ENCODE results near the gene JADE2.

Gene JADE2

DNA sequence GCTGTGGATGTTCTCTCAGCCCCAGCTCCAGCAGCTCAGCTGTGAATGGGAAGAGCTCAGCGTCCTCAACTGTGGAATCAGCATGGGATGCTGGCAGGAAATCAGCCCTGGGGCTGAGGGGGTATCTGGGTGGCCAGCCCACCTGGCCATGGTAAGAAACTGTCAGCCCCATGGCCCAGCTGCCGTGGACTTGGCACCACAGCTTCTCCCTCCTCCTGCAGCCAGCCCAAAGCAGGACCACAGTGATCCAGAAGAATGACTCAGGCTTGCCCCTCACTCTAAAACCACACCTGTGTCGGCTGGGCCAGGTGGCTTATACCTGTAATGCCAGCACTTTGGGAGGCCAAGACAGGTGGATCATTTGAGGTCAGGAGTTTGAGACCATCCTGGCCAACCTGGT, 59.2 kb downstream of the JADE2 start:
- Histone ChIP-seq H3K27ac (ENCODE audit: extremely low read depth, low read depth, low read length) (no peak overlapping the region), H3K4me3 (ENCODE audit: low read depth, low read length) (no peak overlapping the region), H3K9me3 (ENCODE audit: control insufficient read depth, insufficient read depth, low read depth, low read length) (no peaks in the 10 kb centered on the region), H3K36me3 (ENCODE audit: control insufficient read depth in 2 of 2, insufficient read depth in 1 of 2, low read length in 2 of 2) (no peaks in the 10 kb centered on the region), H3K4me1 (ENCODE audit: control insufficient read depth, insufficient read depth, low read length) (no peaks in the 10 kb centered on the region)
- TF ChIP-seq HOXC10 (CRISPR knock-in tag; IDR thresholded peaks at IDR 0.05) (no peak), ZNF23 (tag by site-specific recombination; IDR thresholded peaks at IDR 0.05; ENCODE audit: borderline replicate concordance) (no peak), ZFP41 (tag by site-specific recombination; IDR thresholded peaks at IDR 0.05; ENCODE audit: borderline replicate concordance) (no peak), ZNF677 (tag by site-specific recombination; IDR thresholded peaks at IDR 0.05) (no peak), ZNF48 (tag by site-specific recombination; IDR thresholded peaks at IDR 0.05) (no peak)
- TF ChIP-seq, protein P1, sequence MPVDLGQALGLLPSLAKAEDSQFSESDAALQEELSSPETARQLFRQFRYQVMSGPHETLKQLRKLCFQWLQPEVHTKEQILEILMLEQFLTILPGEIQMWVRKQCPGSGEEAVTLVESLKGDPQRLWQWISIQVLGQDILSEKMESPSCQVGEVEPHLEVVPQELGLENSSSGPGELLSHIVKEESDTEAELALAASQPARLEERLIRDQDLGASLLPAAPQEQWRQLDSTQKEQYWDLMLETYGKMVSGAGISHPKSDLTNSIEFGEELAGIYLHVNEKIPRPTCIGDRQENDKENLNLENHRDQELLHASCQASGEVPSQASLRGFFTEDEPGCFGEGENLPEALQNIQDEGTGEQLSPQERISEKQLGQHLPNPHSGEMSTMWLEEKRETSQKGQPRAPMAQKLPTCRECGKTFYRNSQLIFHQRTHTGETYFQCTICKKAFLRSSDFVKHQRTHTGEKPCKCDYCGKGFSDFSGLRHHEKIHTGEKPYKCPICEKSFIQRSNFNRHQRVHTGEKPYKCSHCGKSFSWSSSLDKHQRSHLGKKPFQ (tag by site-specific recombination; IDR thresholded peaks at IDR 0.05) = no peak
- ChIA-PET POLR2A (interaction anchor here (0.6 kb wide), 1 partner anchor 51 kb away, joined by 4 read pairs; no protein-coding TSS in a partner anchor), CTCF (interaction anchor here (0.9 to 1.7 kb wide), 3 partner anchors 9 to 290 kb away, joined by 3 to 5 read pairs (median 4); no protein-coding TSS in a partner anchor)

DNA sequence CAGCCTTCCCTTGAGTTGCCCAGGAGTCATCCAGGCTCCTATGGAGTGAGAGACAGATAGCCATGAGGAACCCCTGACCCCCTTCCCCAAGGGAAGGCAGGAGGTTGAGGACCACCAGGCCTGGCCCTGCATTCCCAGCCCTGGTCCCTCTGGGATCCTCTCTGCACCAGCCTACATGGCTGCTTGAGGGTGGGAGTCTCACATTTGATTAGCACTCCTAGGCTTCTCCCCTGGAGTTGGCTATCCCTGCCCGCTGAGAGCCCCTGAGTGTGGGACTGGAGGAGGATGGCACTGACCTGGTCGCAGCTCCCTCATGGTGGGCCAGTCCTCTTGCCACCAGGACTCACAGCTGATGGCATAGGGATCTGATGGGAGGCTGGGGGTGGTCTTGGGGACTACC, 60.5 kb downstream of the JADE2 start:
- POLR2A ChIA-PET = no interaction called here
- no peak overlapping the region for H3K27ac ChIP-seq (ENCODE audit: extremely low read depth, low read depth, low read length)
- H3K36me3 ChIP-seq (ENCODE audit: control insufficient read depth in 2 of 2, insufficient read depth in 1 of 2, low read length in 2 of 2) = no peaks in the 10 kb centered on the region
- no peaks in the 10 kb centered on the region for H3K4me1 ChIP-seq (ENCODE audit: control insufficient read depth, insufficient read depth, low read length)
- H3K4me3 ChIP-seq (ENCODE audit: low read depth, low read length) = no peak overlapping the region
- H3K9me3 ChIP-seq (ENCODE audit: control insufficient read depth, insufficient read depth, low read depth, low read length) = no peaks in the 10 kb centered on the region
- no peak for TF ChIP-seq ZNF514 (tag by site-specific recombination; IDR thresholded peaks at IDR 0.05)
- TF ChIP-seq, protein P2, sequence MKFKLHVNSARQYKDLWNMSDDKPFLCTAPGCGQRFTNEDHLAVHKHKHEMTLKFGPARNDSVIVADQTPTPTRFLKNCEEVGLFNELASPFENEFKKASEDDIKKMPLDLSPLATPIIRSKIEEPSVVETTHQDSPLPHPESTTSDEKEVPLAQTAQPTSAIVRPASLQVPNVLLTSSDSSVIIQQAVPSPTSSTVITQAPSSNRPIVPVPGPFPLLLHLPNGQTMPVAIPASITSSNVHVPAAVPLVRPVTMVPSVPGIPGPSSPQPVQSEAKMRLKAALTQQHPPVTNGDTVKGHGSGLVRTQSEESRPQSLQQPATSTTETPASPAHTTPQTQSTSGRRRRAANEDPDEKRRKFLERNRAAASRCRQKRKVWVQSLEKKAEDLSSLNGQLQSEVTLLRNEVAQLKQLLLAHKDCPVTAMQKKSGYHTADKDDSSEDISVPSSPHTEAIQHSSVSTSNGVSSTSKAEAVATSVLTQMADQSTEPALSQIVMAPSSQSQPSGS (tag by site-specific recombination; IDR thresholded peaks at IDR 0.05; ENCODE audit: low read depth) = no peak
- no peak for TF ChIP-seq FEZF1 (tag by site-specific recombination; IDR thresholded peaks at IDR 0.05)
- TF ChIP-seq ZNF707 (tag by site-specific recombination; IDR thresholded peaks at IDR 0.05) = no peak
- TF ChIP-seq ZNF354C (tag by site-specific recombination; IDR thresholded peaks at IDR 0.05; ENCODE audit: borderline replicate concordance, low read depth) = no peak
- TF ChIP-seq, protein P3, sequence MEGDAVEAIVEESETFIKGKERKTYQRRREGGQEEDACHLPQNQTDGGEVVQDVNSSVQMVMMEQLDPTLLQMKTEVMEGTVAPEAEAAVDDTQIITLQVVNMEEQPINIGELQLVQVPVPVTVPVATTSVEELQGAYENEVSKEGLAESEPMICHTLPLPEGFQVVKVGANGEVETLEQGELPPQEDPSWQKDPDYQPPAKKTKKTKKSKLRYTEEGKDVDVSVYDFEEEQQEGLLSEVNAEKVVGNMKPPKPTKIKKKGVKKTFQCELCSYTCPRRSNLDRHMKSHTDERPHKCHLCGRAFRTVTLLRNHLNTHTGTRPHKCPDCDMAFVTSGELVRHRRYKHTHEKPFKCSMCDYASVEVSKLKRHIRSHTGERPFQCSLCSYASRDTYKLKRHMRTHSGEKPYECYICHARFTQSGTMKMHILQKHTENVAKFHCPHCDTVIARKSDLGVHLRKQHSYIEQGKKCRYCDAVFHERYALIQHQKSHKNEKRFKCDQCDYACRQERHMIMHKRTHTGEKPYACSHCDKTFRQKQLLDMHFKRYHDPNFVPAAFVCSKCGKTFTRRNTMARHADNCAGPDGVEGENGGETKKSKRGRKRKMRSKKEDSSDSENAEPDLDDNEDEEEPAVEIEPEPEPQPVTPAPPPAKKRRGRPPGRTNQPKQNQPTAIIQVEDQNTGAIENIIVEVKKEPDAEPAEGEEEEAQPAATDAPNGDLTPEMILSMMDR (tag by site-specific recombination; IDR thresholded peaks at IDR 0.05) = no peak
- TF ChIP-seq ZNF791 (tag by site-specific recombination; IDR thresholded peaks at IDR 0.05) = no peak
- TF ChIP-seq, protein P4, sequence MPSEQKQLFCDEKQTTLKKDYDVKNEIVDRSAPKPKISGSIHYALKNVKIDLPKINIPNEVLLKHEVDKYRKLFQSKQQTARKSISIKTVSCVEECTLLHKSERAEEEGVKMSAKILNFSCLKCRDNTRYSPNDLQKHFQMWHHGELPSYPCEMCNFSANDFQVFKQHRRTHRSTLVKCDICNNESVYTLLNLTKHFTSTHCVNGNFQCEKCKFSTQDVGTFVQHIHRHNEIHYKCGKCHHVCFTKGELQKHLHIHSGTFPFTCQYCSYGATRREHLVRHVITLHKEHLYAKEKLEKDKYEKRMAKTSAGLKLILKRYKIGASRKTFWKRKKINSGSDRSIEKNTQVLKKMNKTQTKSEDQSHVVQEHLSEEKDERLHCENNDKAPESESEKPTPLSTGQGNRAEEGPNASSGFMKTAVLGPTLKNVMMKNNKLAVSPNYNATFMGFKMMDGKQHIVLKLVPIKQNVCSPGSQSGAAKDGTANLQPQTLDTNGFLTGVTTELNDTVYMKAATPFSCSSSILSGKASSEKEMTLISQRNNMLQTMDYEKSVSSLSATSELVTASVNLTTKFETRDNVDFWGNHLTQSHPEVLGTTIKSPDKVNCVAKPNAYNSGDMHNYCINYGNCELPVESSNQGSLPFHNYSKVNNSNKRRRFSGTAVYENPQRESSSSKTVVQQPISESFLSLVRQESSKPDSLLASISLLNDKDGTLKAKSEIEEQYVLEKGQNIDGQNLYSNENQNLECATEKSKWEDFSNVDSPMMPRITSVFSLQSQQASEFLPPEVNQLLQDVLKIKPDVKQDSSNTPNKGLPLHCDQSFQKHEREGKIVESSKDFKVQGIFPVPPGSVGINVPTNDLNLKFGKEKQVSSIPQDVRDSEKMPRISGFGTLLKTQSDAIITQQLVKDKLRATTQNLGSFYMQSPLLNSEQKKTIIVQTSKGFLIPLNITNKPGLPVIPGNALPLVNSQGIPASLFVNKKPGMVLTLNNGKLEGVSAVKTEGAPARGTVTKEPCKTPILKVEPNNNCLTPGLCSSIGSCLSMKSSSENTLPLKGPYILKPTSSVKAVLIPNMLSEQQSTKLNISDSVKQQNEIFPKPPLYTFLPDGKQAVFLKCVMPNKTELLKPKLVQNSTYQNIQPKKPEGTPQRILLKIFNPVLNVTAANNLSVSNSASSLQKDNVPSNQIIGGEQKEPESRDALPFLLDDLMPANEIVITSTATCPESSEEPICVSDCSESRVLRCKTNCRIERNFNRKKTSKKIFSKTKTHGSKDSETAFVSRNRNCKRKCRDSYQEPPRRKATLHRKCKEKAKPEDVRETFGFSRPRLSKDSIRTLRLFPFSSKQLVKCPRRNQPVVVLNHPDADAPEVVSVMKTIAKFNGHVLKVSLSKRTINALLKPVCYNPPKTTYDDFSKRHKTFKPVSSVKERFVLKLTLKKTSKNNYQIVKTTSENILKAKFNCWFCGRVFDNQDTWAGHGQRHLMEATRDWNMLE (tag by site-specific recombination; conservative IDR thresholded peaks at IDR 0.05; ENCODE audit: low read depth) = no peak
- TF ChIP-seq, protein P5, sequence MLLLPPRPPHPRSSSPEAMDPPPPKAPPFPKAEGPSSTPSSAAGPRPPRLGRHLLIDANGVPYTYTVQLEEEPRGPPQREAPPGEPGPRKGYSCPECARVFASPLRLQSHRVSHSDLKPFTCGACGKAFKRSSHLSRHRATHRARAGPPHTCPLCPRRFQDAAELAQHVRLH (tag by site-specific recombination; IDR thresholded peaks at IDR 0.05) = no peak
- no peak for TF ChIP-seq ZNF214 (tag by site-specific recombination; IDR thresholded peaks at IDR 0.05; ENCODE audit: borderline replicate concordance)
- TF ChIP-seq KLF16 (tag by site-specific recombination; IDR thresholded peaks at IDR 0.05) = no peak
- TF ChIP-seq REPIN1 (tag by site-specific recombination; IDR thresholded peaks at IDR 0.05; ENCODE audit: low read depth) = no peak
- TF ChIP-seq, protein P6, sequence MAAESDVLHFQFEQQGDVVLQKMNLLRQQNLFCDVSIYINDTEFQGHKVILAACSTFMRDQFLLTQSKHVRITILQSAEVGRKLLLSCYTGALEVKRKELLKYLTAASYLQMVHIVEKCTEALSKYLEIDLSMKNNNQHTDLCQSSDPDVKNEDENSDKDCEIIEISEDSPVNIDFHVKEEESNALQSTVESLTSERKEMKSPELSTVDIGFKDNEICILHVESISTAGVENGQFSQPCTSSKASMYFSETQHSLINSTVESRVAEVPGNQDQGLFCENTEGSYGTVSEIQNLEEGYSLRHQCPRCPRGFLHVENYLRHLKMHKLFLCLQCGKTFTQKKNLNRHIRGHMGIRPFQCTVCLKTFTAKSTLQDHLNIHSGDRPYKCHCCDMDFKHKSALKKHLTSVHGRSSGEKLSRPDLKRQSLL (tag by site-specific recombination; IDR thresholded peaks at IDR 0.05) = no peak
- no peak for TF ChIP-seq ZNF133 (tag by site-specific recombination; IDR thresholded peaks at IDR 0.05)
- no peak for TF ChIP-seq ZNF792 (tag by site-specific recombination; IDR thresholded peaks at IDR 0.05)
- TF ChIP-seq ZNF350 (tag by site-specific recombination; IDR thresholded peaks at IDR 0.05) = no peak
- TF ChIP-seq ZSCAN30 (tag by site-specific recombination; IDR thresholded peaks at IDR 0.05) = no peak
- TF ChIP-seq ZNF140 (tag by site-specific recombination; IDR thresholded peaks at IDR 0.05) = no peak
- no peak for TF ChIP-seq ZNF112 (tag by site-specific recombination; IDR thresholded peaks at IDR 0.05)
- TF ChIP-seq ZFP41 (tag by site-specific recombination; IDR thresholded peaks at IDR 0.05; ENCODE audit: borderline replicate concordance) = no peak
- CTCF ChIA-PET = interaction anchor here (0.6 to 3.6 kb wide), 6 partner anchors 8 to 593 kb away, joined by 3 to 33 read pairs (median 4); no protein-coding TSS in a partner anchor
